SK-N-MC (cell line): ENCODE data around the gene SEPSECS.

Experiments used
- DNase-seq: peaks from one replicate; pipeline ENCODE4 v3.0.0-alpha.2; 2011; ENCODE audit warnings: low read depth, low spot score
- H3K27ac ChIP-seq: fragments of 200-600 bp; sonication (generic); 2 replicates; pipeline ENCODE4 v1.5.1; 2016; ENCODE audit warnings: mixed run types
- H3K36me3 ChIP-seq: fragments of 200-600 bp; sonication (generic); 2 replicates; pipeline ENCODE4 v1.6.1; 2017; ENCODE audit warnings: antibody characterized with exemption, low read length, mixed read lengths; ENCODE audit not compliant: insufficient read depth
- H3K4me3 ChIP-seq: fragments of 200-600 bp; sonication (generic); 2 replicates; pipeline ENCODE4 v1.5.1; 2016
- H3K9ac ChIP-seq: fragments of 200-600 bp; sonication (generic); 2 replicates; pipeline ENCODE4 v1.8.0; 2017; ENCODE audit warnings: mixed run types, mixed read lengths; ENCODE audit not compliant: insufficient read length
- H3K9me3 ChIP-seq: fragments of 200-600 bp; sonication (generic); 2 replicates; pipeline ENCODE4 v1.6.1; 2017; ENCODE audit warnings: low read depth, mild to moderate bottlenecking, antibody characterized with exemption, low read length, moderate library complexity, mixed read lengths
- EZH2 ChIP-seq: fragments of 200-600 bp; sonication (generic); IDR thresholded peaks from one replicate; pipeline ENCODE4 v1.6.1; 2017; ENCODE audit warnings: antibody characterized with exemption
- FOXP2 ChIP-seq: optimal IDR thresholded peaks from 2 replicates; pipeline ENCODE3; 2011; ENCODE audit warnings: mild to moderate bottlenecking, moderate library complexity; ENCODE audit not compliant: insufficient read depth; ENCODE audit errors: extremely low read length, control extremely low read depth
- POLR2AphosphoS5 ChIP-seq: IDR thresholded peaks from 2 replicates; pipeline ENCODE4 v1.6.1; 2012; ENCODE audit warnings: mild to moderate bottlenecking, low read depth, low read length, borderline replicate concordance

SEPSECS gene

DNA sequence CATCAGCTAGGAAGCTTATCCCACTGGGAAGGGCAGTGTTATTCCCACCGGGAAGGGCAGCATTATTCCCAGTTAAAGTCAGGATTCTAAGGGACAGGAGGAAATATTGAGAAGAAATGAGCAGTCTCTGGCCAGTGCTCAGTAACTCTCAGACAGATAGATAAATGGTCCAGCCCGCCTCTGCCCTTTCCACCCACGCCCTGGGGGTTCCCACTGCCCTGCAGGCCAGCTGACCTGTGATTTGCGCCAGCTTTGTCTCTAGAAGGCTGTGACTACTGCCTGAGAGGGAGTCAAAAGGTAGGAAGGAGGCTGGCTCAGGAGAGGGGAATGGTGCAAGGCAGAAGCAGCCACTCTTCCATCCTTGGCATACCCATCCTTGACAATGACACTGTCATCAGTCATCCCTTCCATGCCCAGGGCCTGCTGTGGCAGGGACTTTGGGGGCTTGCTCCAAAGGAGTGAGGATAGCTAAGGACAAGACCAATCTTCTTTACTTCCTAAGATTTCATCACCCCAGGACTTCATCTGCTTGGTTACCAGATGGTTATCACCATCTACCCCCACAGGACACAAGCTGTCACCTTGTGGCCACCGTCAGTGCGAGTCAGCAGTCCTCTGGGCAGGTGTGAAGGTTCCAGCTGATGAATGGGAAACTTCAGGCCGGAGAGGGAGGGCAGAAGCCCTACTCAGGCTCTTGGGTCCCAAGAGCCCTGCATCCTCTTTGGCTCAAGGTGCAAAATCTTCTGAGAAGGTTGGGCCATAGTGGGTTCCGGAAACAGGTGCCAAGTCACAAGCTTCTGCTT, 49.5 kb downstream of the SEPSECS start:
- DNase-seq, result no peak
- no peak overlapping the region for H3K9ac ChIP-seq
- H3K4me3 ChIP-seq, result no peak overlapping the region
- H3K27ac ChIP-seq, result no peak overlapping the region
- H3K36me3 ChIP-seq, result no peaks in the 10 kb centered on the region
- TF ChIP-seq FOXP2, result no peak
- no peak for TF ChIP-seq EZH2
- TF ChIP-seq POLR2AphosphoS5, result no peak
- H3K9me3 ChIP-seq, result no peaks in the 10 kb centered on the region

GRCh38 chr4:25109511-25109910, 50.7 kb downstream of the SEPSECS start:
- no peak for TF ChIP-seq POLR2AphosphoS5
- no peak for TF ChIP-seq EZH2
- no peak for DNase-seq
- no peak overlapping the region for H3K9ac ChIP-seq
- no peaks in the 10 kb centered on the region for H3K9me3 ChIP-seq
- no peak overlapping the region for H3K27ac ChIP-seq
- H3K36me3 ChIP-seq, result no peaks in the 10 kb centered on the region
- no peak overlapping the region for H3K4me3 ChIP-seq

DNA sequence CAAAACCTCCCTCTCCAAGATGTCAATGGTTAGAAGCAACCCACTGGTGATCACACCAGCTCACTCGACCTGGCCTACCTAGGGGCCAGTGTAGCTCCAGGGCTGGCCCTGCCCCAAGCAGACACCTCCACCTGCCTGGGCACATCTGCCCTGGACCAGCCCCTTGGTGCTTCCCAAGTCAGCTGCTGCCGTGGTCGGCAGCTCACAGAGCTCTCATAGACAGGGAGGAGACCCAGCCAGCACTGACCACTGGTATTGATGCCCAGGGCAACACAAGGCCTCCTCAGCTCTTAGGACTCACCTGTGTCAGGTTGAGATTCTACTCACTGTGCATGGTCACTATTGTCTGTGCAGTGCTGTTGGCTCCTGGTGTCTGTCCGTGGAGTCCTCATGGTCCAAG, 51.7 kb downstream of the SEPSECS start:
- Histone ChIP-seq H3K9ac (no peak overlapping the region), H3K27ac (no peak overlapping the region), H3K4me3 (no peak overlapping the region), H3K36me3 (no peaks in the 10 kb centered on the region), H3K9me3 (no peaks in the 10 kb centered on the region)
- TF ChIP-seq FOXP2 (no peak), POLR2AphosphoS5 (no peak), EZH2 (no peak)
- DNase-seq, result no peak

- Histone ChIP-seq H3K9me3 (no peaks in the 10 kb centered on the region), H3K9ac (no peak overlapping the region), H3K4me3 (no peak overlapping the region), H3K36me3 (no peaks in the 10 kb centered on the region), H3K27ac (no peak overlapping the region)
- TF ChIP-seq FOXP2 (no peak), EZH2 (no peak), POLR2AphosphoS5 (no peak)
- no peak for DNase-seq
Measured at GRCh38 chr4:25107827-25108516, 52.3 kb downstream of the SEPSECS start.

DNA sequence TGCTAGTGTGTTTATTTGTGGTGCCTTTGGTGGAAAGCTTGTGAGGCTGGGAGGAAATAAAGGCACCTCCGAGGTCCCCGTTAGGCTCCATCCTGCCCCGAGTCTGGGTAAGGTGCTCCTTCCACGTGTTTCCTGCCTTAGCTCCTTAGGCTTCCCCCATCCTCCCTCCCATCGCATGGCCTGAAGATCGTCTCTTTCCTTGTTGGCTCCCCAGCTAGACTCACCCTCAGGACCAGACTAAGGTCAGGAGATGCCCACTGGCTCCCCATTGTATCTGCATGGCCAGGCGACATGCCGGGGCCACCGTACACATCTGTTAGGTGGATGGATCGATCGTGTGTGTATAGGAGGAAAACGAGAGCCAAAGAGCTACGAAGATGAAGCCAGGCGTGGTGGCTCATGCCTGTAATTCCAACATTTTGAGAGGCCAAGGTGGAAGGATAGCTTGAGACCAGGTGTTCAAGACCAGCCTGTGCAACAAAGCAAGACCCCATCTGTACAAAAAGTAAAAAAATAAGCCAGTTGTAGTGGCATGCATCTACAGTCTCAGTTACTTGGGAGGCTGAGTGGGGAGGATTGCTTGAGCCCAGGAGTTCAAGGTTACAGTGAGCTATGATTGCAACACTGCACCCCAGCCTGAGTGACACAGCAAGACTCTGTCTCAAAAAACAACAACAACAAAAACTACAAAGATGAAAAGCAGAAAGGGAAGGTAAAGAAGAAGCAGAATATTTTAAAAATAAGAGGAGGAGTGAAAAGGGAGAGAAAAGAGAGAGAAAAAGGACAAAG, 53.7 kb downstream of the SEPSECS start:
- no peaks in the 10 kb centered on the region for H3K9me3 ChIP-seq
- H3K27ac ChIP-seq, result no peak overlapping the region
- H3K4me3 ChIP-seq, result no peak overlapping the region
- TF ChIP-seq EZH2, result no peak
- no peak for TF ChIP-seq POLR2AphosphoS5
- TF ChIP-seq FOXP2, result no peak
- H3K36me3 ChIP-seq, result no peaks in the 10 kb centered on the region
- DNase-seq, result no peak
- H3K9ac ChIP-seq, result no peak overlapping the region

- Histone ChIP-seq H3K9me3 (no peaks in the 10 kb centered on the region), H3K9ac (no peak overlapping the region), H3K4me3 (no peak overlapping the region), H3K36me3 (no peaks in the 10 kb centered on the region), H3K27ac (no peak overlapping the region)
- DNase-seq, result no peak
- TF ChIP-seq POLR2AphosphoS5 (no peak), EZH2 (no peak)
Measured at GRCh38 chr4:25104591-25104990, 55.7 kb downstream of the SEPSECS start.

GRCh38 chr4:25103418-25103817, 56.8 kb downstream of the SEPSECS start:
- H3K4me3 ChIP-seq, result no peak overlapping the region
- no peak overlapping the region for H3K27ac ChIP-seq
- no peaks in the 10 kb centered on the region for H3K9me3 ChIP-seq
- TF ChIP-seq POLR2AphosphoS5, result no peak
- no peak for TF ChIP-seq FOXP2
- no peak for TF ChIP-seq EZH2
- no peak overlapping the region for H3K9ac ChIP-seq
- H3K36me3 ChIP-seq, result no peaks in the 10 kb centered on the region
- DNase-seq, result no peak

- Histone ChIP-seq H3K27ac (no peak overlapping the region), H3K36me3 (no peaks in the 10 kb centered on the region), H3K4me3 (no peak overlapping the region), H3K9ac (no peak overlapping the region), H3K9me3 (no peaks in the 10 kb centered on the region)
- no peak for DNase-seq
- TF ChIP-seq POLR2AphosphoS5, result no peak
- no peak for TF ChIP-seq EZH2
- TF ChIP-seq FOXP2, result no peak
Measured at GRCh38 chr4:25101836-25102235, 58.4 kb downstream of the SEPSECS start.
